Astrocyte of the spinal cord (primary cell): Measurements from ENCODE around the gene LRRC4C.

Experiments used
- DNase-seq: peaks from one replicate; pipeline ENCODE4 v3.0.0; 2011; ENCODE audit warnings: low read depth, low spot score
- H3K4me3 ChIP-seq: 2 replicates; pipeline ENCODE4 v1.5.1; 2011; ENCODE audit warnings: low read depth, mild to moderate bottlenecking, low read length, moderate library complexity
- CTCF ChIP-seq: IDR thresholded peaks from 2 replicates; pipeline ENCODE4 v1.5.1; 2012; ENCODE audit warnings: low read depth, mild to moderate bottlenecking, low read length, inconsistent platforms
- in situ Hi-C: cut with HindIII; loops from 2 replicates; pipeline ENCODE4 v1.10.0; 2017; ENCODE audit warnings: low sequenced_read_pairs

The LRRC4C gene

GRCh38 chr11:41222236-41222635 lies 237.2 kb downstream of the LRRC4C start:
- no peak overlapping the region for H3K4me3 ChIP-seq
- no peak for DNase-seq
- in situ Hi-C loops: no loop called here
- no peak for TF ChIP-seq CTCF

- TF ChIP-seq CTCF: no peak
- in situ Hi-C loops: no loop called here
- no peak overlapping the region for H3K4me3 ChIP-seq
- DNase-seq: no peak
Measured at GRCh38 chr11:41206388-41206787, 253.1 kb downstream of the LRRC4C start.

- peak; percentile 40 for TF ChIP-seq CTCF
- no peak overlapping the region for H3K4me3 ChIP-seq
- peak; percentile 30 for DNase-seq
- in situ Hi-C loops: no loop called here
Measured at GRCh38 chr11:41201156-41201555, 258.3 kb downstream of the LRRC4C start.

- DNase-seq: no peak
- TF ChIP-seq CTCF: no peak
- H3K4me3 ChIP-seq: no peak overlapping the region
- in situ Hi-C loops: no loop called here
Measured at GRCh38 chr11:41190437-41191082, 268.9 kb downstream of the LRRC4C start.

GRCh38 chr11:41189701-41190436 lies 269.6 kb downstream of the LRRC4C start:
- DNase-seq: no peak
- in situ Hi-C loops: no loop called here
- no peak for TF ChIP-seq CTCF
- no peak overlapping the region for H3K4me3 ChIP-seq

GRCh38 chr11:41177791-41178190 lies 281.7 kb downstream of the LRRC4C start:
- no peak for TF ChIP-seq CTCF
- no peak overlapping the region for H3K4me3 ChIP-seq
- in situ Hi-C loops: no loop called here
- DNase-seq: no peak
